GM20000 (cell line): ENCODE results near the gene ELMO3.
A peak's percentile ranks its signal among the peaks of the same experiment; 100 is the strongest.

ENCODE experiments used
- DNase-seq: peaks from one replicate; pipeline ENCODE4 v3.0.0; 2012; ENCODE audit warnings: low spot score
- TF ChIP-seq, protein P1 (sequence below): IDR thresholded peaks from 2 replicates; pipeline ENCODE4 v1.5.1; 2012; ENCODE audit warnings: mild to moderate bottlenecking, control low read depth; ENCODE audit errors: extremely low read depth, missing control alignments

ELMO3 gene

DNA sequence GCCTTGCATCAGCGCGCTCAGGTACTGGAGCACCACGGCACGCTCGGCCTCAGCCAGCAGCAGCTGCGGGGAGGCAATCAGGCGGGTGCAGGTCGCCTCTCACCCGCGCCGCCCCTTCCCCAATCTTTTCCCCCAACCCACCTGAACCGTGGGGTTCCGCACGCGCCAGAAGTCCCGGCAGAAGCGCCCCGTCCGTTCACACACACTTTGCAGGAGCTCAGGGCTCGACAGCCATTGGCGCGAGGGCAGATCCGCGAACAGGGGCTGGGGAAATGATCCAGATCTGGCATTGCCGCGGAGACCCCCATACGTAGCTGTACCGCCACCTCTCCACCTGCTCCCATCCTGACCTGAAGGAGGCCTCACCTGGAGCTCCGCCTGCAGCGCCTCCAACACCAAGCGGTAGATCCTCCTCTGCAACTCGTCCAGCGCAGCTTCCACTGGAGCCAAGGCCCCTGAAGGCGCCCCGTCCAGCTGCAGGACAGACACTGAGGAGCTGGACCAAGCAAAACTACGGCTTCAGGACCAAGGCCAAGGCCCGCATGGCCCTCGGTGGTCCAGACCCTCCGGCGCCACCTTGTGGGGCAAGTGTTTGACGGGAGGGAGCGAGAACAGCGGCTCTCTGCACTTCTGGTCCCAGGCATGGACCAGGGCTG, 13.8 kb upstream of the ELMO3 start:
- TF ChIP-seq, protein P1, sequence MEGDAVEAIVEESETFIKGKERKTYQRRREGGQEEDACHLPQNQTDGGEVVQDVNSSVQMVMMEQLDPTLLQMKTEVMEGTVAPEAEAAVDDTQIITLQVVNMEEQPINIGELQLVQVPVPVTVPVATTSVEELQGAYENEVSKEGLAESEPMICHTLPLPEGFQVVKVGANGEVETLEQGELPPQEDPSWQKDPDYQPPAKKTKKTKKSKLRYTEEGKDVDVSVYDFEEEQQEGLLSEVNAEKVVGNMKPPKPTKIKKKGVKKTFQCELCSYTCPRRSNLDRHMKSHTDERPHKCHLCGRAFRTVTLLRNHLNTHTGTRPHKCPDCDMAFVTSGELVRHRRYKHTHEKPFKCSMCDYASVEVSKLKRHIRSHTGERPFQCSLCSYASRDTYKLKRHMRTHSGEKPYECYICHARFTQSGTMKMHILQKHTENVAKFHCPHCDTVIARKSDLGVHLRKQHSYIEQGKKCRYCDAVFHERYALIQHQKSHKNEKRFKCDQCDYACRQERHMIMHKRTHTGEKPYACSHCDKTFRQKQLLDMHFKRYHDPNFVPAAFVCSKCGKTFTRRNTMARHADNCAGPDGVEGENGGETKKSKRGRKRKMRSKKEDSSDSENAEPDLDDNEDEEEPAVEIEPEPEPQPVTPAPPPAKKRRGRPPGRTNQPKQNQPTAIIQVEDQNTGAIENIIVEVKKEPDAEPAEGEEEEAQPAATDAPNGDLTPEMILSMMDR: peak; percentile 78
- DNase-seq: peak; percentile 87

DNA sequence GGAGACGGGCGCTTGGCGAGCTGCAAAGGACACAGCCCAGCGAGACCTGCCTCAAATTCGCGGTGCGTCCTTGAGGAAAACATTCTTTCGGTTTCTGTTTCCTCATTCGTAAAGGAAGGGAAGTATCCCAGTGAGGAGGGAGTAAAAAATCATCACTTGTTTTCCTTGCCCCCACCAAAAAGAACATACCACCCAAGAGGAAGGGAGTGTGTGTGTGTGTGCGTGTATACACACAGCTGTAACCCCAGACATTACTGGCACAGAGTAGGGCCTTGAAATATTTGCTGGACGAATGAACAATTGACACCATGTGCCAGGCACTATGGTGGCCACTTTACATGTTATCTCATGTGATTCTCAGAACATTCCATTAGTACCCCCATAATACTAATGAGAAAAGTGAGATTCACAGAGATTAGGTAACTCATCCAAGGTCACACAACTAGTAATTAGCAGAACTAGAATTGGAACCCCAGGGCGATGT, 13.2 kb upstream of the ELMO3 start:
- TF ChIP-seq, protein P1: no peak
- DNase-seq: no peak

GRCh38 chr16:67186550-67186950, 12.4 kb upstream of the ELMO3 start:
- no peak for DNase-seq
- TF ChIP-seq, protein P1: no peak

DNA sequence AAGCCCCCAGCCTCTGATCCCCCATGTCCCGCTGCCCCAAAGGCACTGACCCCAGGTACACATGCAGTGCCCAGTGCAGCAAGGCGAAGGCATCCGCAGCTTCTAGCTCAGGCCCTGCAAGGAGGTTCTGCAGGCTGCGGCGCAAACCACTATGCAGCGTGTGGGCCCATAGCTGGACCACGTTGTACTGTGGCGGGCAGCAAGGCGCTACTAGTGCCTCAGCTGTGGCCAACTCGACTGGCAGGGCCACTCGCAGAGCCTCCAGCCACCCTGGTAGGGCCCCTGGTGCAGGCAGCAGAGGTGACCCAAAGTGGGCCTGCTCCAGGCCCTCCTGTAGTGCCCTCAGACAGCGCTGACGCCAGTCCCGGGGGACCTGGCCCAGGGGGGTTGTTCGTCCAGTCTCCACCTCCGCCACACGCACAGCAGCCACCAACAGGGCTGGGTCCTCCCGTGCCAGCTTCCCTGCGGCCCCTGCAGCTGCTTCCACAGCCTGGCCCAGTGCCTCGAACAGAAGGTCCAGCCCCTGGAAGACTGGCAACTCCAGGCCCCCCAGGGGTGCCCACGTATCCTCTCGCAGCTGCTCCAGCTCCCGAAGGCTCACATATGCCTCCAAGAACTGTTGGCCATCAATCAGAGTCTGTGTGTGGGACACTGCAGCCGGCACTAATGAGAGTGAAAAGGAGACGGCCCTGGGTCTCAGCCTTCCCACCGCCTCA, 11.6 kb upstream of the ELMO3 start:
- TF ChIP-seq, protein P1: no peak
- no peak for DNase-seq

DNA sequence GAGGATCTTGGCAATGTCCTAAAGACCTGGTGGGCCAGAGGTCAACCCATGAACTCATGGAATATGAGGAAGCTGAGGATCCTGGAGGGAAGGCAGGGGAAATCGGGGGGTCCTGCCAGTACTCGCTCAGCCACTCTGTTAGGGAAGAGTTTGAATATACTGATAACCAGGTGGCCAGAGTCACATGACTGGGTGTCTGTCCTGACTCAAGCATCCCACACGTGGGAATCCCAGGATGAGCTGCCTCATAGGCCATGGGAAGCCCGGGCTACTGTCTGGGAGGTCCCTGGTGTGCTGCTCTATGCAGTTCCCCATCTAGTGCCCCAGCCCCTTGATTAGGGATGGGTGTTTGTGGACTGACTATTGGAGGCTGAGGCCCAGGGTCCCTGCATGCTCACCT, 10.6 kb upstream of the ELMO3 start:
- TF ChIP-seq, protein P1: no peak
- DNase-seq: no peak

DNA sequence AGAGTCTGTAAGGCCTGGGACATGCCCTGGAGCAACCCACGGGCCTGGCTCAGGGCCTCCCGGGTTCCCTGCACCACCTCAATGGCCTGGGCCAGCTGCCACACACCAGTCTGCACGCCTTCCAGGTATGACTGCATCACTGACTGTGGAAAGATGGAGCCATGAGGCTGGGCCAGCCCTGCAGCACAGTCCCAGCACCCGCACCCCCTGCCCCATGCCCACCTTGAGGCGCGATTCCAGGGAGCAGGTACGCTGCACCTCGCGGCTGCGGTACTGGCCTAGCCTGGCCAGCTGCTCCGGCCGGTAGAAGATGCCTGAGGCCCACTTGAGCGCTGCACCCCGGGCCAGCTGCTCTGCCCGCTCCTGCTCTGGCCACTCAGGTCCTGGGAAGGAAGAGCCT, 10.1 kb upstream of the ELMO3 start:
- DNase-seq: no peak
- TF ChIP-seq, protein P1: no peak

DNA sequence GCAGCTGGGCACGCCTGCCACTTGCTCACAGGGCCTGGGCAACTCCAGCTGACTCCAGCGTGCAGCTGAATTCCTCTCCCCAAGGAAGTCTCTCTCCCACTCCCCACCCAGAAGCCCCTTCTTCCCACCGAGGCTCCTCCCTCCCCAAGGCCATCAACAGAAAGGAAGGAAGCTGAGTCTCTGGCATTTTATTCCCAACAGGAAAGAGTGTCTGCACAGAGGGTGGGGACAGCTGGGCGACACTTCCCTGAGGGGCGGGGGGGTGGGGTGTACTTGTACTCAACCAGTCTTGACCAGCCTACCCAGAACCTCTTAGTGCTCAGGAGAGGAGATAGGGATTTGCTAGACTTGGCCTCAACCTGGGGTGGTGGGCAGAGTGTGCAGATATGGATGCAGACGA, 8.9 kb upstream of the ELMO3 start, which contains the start of gene EXOC3L1:
EXOC3L1 (minus strand) TSS at position 96 of the 400 bp plus-strand sequence. CDS start 460 bp downstream, outside the sequence.
- no peak for DNase-seq
- TF ChIP-seq, protein P1: no peak
